DMS153 treated with DMSO at 0.1 percent for 48 hours (cell line): Measurements from ENCODE around the gene ZBTB7C.
A peak's percentile ranks its signal among the peaks of the same experiment; 100 is the strongest.
"Not testable (repeated sequence)": the region's sequence is repeated elsewhere in the genome, so short reads cannot be mapped to it uniquely, and the experiment has no call there.

ENCODE experiments used
- DNase-seq: peaks from one replicate; lab custom pipeline; 2025; ENCODE audit not compliant: unreplicated experiment; lab: John Stamatoyannopoulos, UW

ZBTB7C gene

GRCh38 chr18:48408727-48409590, at the start of gene ZBTB7C:
TSS of gene ZBTB7C (minus strand) at chr18:48409383.
- peak; percentile 34 for DNase-seq

GRCh38 chr18:48456838-48457237, 47.7 kb upstream of the ZBTB7C start:
- DNase-seq: no peak

GRCh38 chr18:48455555-48456478, 46.6 kb upstream of the ZBTB7C start:
- no peak for DNase-seq

GRCh38 chr18:48454261-48454757, 45.1 kb upstream of the ZBTB7C start:
- no peak for DNase-seq

GRCh38 chr18:48453330-48454066, 44.3 kb upstream of the ZBTB7C start:
- no peak for DNase-seq

GRCh38 chr18:48452861-48453323, 43.7 kb upstream of the ZBTB7C start:
- no peak for DNase-seq

GRCh38 chr18:48450685-48451084, 41.5 kb upstream of the ZBTB7C start:
- no peak for DNase-seq

GRCh38 chr18:48446582-48447225, 37.5 kb upstream of the ZBTB7C start:
- DNase-seq: peak; percentile 76

GRCh38 chr18:48445540-48445939, 36.4 kb upstream of the ZBTB7C start:
- peak; percentile 65 for DNase-seq

- DNase-seq: no peak
These were observed 33.6 kb upstream of the ZBTB7C start for GRCh38 chr18:48442761-48443160.

GRCh38 chr18:48441405-48441881, 32.3 kb upstream of the ZBTB7C start:
- DNase-seq: no peak

GRCh38 chr18:48440924-48441323, 31.7 kb upstream of the ZBTB7C start:
- no peak for DNase-seq

- no peak for DNase-seq
These were observed 27.7 kb upstream of the ZBTB7C start for GRCh38 chr18:48436907-48437306.

GRCh38 chr18:48434382-48434781, 25.2 kb upstream of the ZBTB7C start:
- DNase-seq: not testable (repeated sequence)

- no peak for DNase-seq
These were observed 24.4 kb upstream of the ZBTB7C start for GRCh38 chr18:48433541-48433940.

GRCh38 chr18:48430150-48430549, 21.0 kb upstream of the ZBTB7C start:
- no peak for DNase-seq

GRCh38 chr18:48428475-48429177, 19.4 kb upstream of the ZBTB7C start:
- DNase-seq: no peak

- DNase-seq: no peak
These were observed 13.8 kb upstream of the ZBTB7C start for GRCh38 chr18:48422947-48423378.

- DNase-seq: no peak
These were observed 10.3 kb upstream of the ZBTB7C start for GRCh38 chr18:48419277-48420022.
